MCF 10A (cell line): Measurements from ENCODE around the gene THUMPD1. TPM values are rescaled to one million over a fixed set of nuclear protein-coding genes. Genes with fewer than 3 reads are reported as not detected.

ENCODE experiments used
- BruUV-seq: library from RNA; stranded (reverse); fragments of 400-500 nt; replicated peaks from 2 replicates; lab custom pipeline; 2021; lab: Mats Ljungman, UMichigan
- CTCF ChIA-PET: fragments of 300-600 bp; sonication (Branson Sonifier 250); formaldehyde crosslinking; extraction: SDS; loops from one replicate; lab custom pipeline; 2021; ENCODE audit warnings: antibody characterized with exemption, inconsistent platforms; lab: Yijun Ruan, JAX
- POLR2A ChIA-PET: fragments of 300-600, 350-650 bp; sonication (Branson Sonifier 250); formaldehyde crosslinking; extraction: SDS; loops from one replicate; lab custom pipeline; 2020; ENCODE audit warnings: antibody characterized with exemption, inconsistent platforms; lab: Yijun Ruan, JAX
- DNase-seq: peaks from one replicate; pipeline ENCODE4 v3.0.0-alpha.2; 2018; ENCODE audit not compliant: unreplicated experiment
- H3K27ac Mint-ChIP-seq: one replicate; pipeline ENCODE4 v1.8.0; 2022; ENCODE audit warnings: mild to moderate bottlenecking, low read depth, mixed read lengths; ENCODE audit not compliant: unreplicated experiment
- H3K27me3 Mint-ChIP-seq: one replicate; pipeline ENCODE4 v1.8.0; 2022; ENCODE audit warnings: mixed read lengths; ENCODE audit not compliant: insufficient read depth, unreplicated experiment
- H3K36me3 Mint-ChIP-seq: one replicate; pipeline ENCODE4 v1.8.0; 2022; ENCODE audit warnings: mild to moderate bottlenecking, moderate library complexity, mixed read lengths; ENCODE audit not compliant: insufficient read depth, unreplicated experiment
- H3K4me1 Mint-ChIP-seq: one replicate; pipeline ENCODE4 v1.8.0; 2022; ENCODE audit warnings: mixed read lengths; ENCODE audit not compliant: insufficient read depth, unreplicated experiment
- H3K4me3 Mint-ChIP-seq: one replicate; pipeline ENCODE4 v1.8.0; 2022; ENCODE audit warnings: mild to moderate bottlenecking, moderate library complexity, mixed read lengths; ENCODE audit not compliant: unreplicated experiment
- H3K9me3 Mint-ChIP-seq: one replicate; pipeline ENCODE4 v1.8.0; 2022; ENCODE audit warnings: mixed read lengths; ENCODE audit not compliant: unreplicated experiment
- intact Hi-C: fragments of 100-400 bp; cut with micrococcal nuclease; formaldehyde crosslinking; loops from 2 replicates; pipeline ENCODE4 v1.14.1; 2022
- total RNA-seq: library from RNA; stranded (reverse); gene quantifications from 2 replicates; pipeline ENCODE4 v1.2.3, GENCODE V29; 2022
- TF ChIP-seq, protein P1 (sequence below): fragments of 200-600 bp; IDR thresholded peaks from one replicate; pipeline ENCODE4 v1.8.0; 2022; ENCODE audit warnings: antibody characterized with exemption, mild to moderate bottlenecking; ENCODE audit not compliant: unreplicated experiment

THUMPD1 gene
- total RNA-seq, 1 experiment from 2014 or later, result 26.5 TPM

DNA sequence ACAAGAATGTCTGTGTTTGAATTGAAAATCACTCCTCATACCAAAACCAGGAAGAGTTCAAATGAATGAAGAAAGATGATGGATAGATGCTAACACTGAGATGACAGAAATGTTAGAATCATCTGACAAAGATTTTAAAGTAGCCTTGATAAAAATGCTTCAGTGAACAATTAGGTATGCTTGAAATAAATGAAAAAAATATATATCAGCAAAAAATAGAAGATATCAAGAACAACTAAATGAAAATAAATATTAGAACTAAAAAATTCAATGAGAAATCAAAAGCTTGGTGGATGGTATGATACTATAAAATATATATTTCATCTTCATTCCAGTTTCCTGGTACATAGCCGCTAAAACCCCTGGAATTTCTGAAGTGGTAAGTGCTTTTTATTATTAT lies 13.6 kb upstream of the THUMPD1 start:
- ChIA-PET POLR2A (interaction anchor here (0.6 to 1.2 kb wide), 2 partner anchors 13 to 154 kb away, joined by 3 read pairs; partner anchors contain the start of gene THUMPD1), CTCF (interaction anchor here (0.6 to 1.5 kb wide), 2 partner anchors 9 to 402 kb away, joined by 5 read pairs; partner anchors contain the start of gene ACSM3)
- H3K27ac Mint-ChIP-seq, result no peak overlapping the region
- no peak for DNase-seq
- intact Hi-C loops, result no loop called here
- peaks cover 39% of the 10 kb centered on the region for H3K27me3 Mint-ChIP-seq
- peaks cover 6% of the 10 kb centered on the region for H3K36me3 Mint-ChIP-seq
- BruUV-seq, result no TSS peak
- H3K9me3 Mint-ChIP-seq, result no peaks in the 10 kb centered on the region
- H3K4me1 Mint-ChIP-seq, result no peaks in the 10 kb centered on the region
- TF ChIP-seq, protein P1, sequence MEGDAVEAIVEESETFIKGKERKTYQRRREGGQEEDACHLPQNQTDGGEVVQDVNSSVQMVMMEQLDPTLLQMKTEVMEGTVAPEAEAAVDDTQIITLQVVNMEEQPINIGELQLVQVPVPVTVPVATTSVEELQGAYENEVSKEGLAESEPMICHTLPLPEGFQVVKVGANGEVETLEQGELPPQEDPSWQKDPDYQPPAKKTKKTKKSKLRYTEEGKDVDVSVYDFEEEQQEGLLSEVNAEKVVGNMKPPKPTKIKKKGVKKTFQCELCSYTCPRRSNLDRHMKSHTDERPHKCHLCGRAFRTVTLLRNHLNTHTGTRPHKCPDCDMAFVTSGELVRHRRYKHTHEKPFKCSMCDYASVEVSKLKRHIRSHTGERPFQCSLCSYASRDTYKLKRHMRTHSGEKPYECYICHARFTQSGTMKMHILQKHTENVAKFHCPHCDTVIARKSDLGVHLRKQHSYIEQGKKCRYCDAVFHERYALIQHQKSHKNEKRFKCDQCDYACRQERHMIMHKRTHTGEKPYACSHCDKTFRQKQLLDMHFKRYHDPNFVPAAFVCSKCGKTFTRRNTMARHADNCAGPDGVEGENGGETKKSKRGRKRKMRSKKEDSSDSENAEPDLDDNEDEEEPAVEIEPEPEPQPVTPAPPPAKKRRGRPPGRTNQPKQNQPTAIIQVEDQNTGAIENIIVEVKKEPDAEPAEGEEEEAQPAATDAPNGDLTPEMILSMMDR, result no peak
- no peak overlapping the region for H3K4me3 Mint-ChIP-seq

DNA sequence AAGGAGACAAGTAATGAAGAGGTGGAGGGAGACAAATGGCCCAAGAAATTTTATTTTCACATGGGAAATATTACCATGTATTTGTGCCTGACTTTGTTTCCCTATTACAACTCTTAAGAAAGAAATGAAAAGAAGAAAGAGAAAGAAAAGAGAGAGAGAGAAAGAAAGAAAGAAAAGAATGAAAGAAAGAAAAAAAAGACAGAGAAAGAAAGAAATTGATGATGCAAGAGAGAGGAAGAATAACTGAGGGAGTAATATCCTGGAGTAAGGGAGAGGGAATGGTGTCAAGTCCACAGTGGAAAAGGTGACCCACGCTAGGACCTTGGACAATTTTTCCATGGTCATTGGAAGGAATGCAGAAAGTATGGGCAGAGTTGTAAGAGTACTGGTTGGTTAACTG lies 12.1 kb upstream of the THUMPD1 start:
- TF ChIP-seq, protein P1, result no peak
- no peak overlapping the region for H3K4me3 Mint-ChIP-seq
- POLR2A ChIA-PET, result interaction anchor here (1.3 kb wide), 1 partner anchor 12 kb away, joined by 3 read pairs; the partner anchor contains the start of gene THUMPD1

DNA sequence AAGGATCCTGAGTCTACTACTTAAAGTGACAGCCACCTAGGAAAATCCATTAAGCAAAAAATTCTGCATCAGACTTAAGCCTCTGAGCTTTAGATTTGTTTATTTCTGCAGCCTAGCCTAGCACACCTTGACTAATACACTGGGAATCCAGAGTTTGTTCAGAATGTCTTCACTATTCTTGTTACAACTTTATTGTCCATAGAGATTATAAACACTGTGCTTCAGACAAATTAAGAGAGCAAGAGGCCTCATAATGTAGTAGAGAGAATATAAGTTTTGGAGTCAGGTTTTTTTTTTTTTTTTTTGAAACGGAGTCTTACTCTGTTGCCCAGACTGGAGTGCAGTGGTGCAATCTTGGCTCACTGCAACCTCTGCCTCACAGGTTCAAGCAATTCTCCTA lies 8.9 kb upstream of the THUMPD1 start:
- ChIA-PET CTCF (interaction anchor here (1.6 kb wide), 1 partner anchor 75 kb away, joined by 3 read pairs; no protein-coding TSS in a partner anchor), POLR2A (no interaction called here)
- H3K36me3 Mint-ChIP-seq, result peaks cover 6% of the 10 kb centered on the region

More for the DNA sequence above, 12.1 kb upstream of the THUMPD1 start:
- no peaks in the 10 kb centered on the region for H3K9me3 Mint-ChIP-seq
- CTCF ChIA-PET, result interaction anchor here (0.6 kb wide), 1 partner anchor 435 kb away, joined by 3 read pairs; no protein-coding TSS in a partner anchor
- peaks cover 6% of the 10 kb centered on the region for H3K36me3 Mint-ChIP-seq
- H3K27me3 Mint-ChIP-seq, result peaks cover 39% of the 10 kb centered on the region
- H3K27ac Mint-ChIP-seq, result no peak overlapping the region
- intact Hi-C loops, result no loop called here
- DNase-seq, result no peak
- BruUV-seq, result no TSS peak
- no peaks in the 10 kb centered on the region for H3K4me1 Mint-ChIP-seq

DNA sequence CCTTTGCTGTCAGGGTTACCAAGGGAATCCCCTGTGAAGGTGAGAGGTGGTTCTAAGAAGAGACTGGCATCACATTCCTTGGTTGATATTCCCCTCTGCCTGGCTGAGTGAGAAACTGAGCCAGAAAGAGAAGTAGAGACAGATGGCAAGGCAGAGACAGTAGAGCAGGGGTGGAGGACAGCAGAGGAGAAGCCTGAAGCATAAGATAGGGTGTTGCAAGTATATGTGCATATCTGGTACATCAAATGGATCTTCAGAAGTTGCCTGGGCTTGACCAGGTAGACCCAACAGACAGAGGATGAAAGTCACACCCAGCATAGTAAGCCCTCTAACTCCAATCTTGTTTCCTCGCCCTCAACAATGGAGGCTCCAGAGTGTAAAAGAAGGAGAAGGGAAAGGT lies 7.9 kb upstream of the THUMPD1 start:
- H3K27me3 Mint-ChIP-seq, result peaks cover 31% of the 10 kb centered on the region
- intact Hi-C loops, result no loop called here
- no peak for DNase-seq
- TF ChIP-seq, protein P1, result no peak
- peaks cover 10% of the 10 kb centered on the region for H3K9me3 Mint-ChIP-seq
- ChIA-PET POLR2A (no interaction called here), CTCF (interaction anchor here (1.3 kb wide), 1 partner anchor 9 kb away, joined by 3 read pairs; no protein-coding TSS in a partner anchor)
- no peak overlapping the region for H3K4me3 Mint-ChIP-seq
- BruUV-seq, result no TSS peak
- no peak overlapping the region for H3K27ac Mint-ChIP-seq
- peaks cover 6% of the 10 kb centered on the region for H3K36me3 Mint-ChIP-seq
- no peaks in the 10 kb centered on the region for H3K4me1 Mint-ChIP-seq

More for the DNA sequence above, 8.9 kb upstream of the THUMPD1 start:
- no TSS peak for BruUV-seq
- no peak overlapping the region for H3K27ac Mint-ChIP-seq
- no peaks in the 10 kb centered on the region for H3K4me1 Mint-ChIP-seq
- H3K9me3 Mint-ChIP-seq, result peaks cover 10% of the 10 kb centered on the region
- H3K27me3 Mint-ChIP-seq, result peaks cover 39% of the 10 kb centered on the region
- intact Hi-C loops, result no loop called here
- no peak overlapping the region for H3K4me3 Mint-ChIP-seq
- no peak for DNase-seq
- TF ChIP-seq, protein P1, result no peak
